ENCODE measurements around the gene PNPLA6.

GRCh38 chr19:7610491-7611240, 75.1 kb downstream of the PNPLA6 start:
- TF ChIP-seq POLR2A (IDR thresholded peaks at IDR 0.05), result no peak
- TF ChIP-seq CTCF (IDR thresholded peaks at IDR 0.05), result no peak
- no peak for TF ChIP-seq EP300 (IDR thresholded peaks at IDR 0.05)

Measured in suprapubic skin (tissue), 3 donors.